Measurements from ENCODE around the gene EPAS1.

Gene EPAS1

GRCh38 chr2:46413631-46414030 lies 116.4 kb downstream of the EPAS1 start:
- no peak for DNase-seq

DNA sequence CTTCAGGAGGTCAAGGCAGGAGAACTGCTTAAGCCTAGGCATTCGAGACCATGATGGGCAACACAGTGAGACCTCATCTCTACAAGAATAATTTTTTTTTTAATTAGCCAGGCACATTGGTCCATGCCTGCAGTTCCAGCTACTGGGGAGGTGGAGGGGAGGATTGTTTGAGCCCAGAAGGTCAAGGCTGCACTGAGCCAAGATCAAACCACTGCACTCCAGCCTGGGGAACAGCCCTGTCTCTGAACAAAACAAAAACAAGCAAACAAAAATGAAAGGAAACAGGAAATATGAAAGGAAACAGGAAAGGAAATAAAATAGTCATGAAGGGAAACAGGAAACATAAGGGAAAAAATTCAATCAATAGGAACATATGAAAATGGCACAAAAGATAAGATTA lies 117.5 kb downstream of the EPAS1 start:
- no peak for DNase-seq

DNA sequence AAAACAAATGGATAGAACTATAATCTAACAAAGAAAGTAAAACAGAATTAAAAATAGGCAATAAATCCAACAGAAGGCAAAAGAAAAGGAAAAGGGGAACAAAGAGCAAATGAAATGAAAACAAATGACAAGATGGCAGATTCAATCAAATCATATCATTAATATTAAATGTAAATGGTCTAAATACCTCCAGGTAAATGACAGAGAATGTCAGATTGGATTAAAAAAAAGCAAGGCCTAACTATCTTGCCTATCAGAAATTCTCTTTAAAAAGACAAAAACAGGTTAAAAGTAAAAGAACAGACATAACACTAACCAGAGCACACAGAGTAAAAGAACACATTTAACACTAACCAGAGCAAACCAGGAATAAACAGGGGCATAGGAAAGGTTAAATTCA lies 119.1 kb downstream of the EPAS1 start:
- DNase-seq = no peak

- DNase-seq = no peak
These were observed 119.7 kb downstream of the EPAS1 start for GRCh38 chr2:46416739-46417403.

GRCh38 chr2:46420945-46421344 lies 123.7 kb downstream of the EPAS1 start:
- no peak for DNase-seq

DNA sequence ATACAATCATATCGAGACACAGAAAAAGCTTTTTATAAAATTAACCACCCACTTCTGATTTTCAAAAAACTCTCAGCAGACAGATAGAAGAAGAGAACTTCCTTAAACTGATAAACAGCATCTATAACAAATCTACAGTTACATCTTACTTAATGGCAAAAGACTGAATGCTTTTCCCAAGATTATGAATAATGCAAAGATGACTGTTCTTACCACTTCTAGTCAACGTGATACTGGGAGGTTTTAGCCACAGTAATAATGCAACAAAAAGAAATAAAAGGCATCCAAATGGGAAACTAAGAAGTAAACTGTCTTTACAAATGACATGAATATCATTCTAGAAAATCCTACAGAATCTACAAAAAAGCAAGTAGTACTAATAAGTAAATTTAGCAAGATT lies 124.2 kb downstream of the EPAS1 start:
- no peak for DNase-seq

GRCh38 chr2:46422717-46423394 lies 125.6 kb downstream of the EPAS1 start:
- DNase-seq = no peak

DNA sequence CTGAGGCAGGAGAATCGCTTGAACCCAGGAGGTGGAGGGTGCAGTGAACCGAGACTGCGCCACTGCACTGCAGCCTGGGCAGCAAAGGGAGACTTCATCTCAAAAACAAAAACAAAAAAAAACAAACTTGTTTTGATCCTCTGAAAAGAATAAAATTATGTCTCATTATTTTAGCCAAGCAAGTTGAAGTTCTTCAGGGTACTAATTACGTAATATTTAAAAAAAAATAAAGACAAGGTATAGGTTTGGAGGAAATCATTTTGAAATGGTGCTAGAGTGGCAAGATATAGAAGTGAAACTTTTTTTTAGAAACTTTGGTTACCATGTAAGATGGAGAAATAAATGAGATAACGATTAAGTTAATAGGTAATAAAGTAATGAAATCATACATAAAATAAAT lies 127.7 kb downstream of the EPAS1 start:
- no peak for DNase-seq

GRCh38 chr2:46428911-46429436 lies 131.8 kb downstream of the EPAS1 start:
- DNase-seq = no peak

DNA sequence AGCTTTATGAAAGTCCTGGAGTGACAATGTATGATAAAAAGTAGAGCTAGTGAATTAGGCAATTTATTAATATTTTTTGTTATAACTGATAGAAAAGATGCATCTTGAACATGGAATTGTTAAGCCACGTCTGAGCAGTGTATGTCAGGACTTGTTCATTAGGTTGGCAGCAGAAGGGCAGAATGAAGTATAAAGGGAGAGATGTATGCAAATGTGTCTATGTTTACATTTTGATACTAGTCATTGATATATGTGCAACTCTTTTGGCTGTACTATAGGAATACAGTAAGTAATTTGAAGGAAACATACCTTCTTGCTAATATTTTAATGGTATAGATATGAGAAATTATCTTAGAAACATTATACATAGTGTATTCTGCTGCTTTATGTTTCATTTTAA lies 133.2 kb downstream of the EPAS1 start:
- DNase-seq = no peak

- DNase-seq = no peak
These were observed 133.8 kb downstream of the EPAS1 start for GRCh38 chr2:46430992-46431391.

DNA sequence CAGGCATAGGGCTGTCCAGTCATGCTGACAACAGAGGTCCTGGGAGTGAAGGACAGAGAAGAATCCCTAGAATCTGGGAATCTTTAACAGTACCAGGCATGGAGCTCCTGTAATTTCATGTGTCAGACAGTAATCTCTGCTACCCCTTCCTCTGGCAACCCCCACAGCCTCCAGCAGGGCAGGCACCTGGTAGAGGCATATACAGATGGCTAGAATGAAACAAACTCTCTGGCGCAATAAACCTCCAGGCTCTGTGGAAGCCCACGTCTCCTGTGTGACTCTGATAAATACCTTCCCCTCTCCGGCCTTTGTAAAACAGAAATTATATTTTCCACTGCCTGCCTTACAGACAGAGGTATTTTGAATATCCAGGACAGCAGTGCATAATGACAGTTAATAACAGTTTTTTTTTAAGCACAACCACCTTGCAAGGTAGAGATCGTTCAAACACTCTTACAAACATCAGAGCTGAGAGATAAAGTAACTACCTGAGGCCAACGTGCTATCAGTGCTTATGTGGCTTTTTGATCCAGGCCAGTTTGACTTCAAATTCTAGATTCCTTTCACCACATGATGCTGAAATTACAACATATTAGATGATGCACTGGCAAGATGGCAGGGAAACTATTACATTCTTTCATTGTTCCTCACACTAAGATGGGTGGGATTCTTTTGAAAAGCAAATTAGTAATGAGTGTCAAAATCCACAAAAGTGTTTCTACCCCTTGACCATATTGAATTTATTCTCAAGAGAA lies 134.5 kb downstream of the EPAS1 start:
- no peak for DNase-seq

DNA sequence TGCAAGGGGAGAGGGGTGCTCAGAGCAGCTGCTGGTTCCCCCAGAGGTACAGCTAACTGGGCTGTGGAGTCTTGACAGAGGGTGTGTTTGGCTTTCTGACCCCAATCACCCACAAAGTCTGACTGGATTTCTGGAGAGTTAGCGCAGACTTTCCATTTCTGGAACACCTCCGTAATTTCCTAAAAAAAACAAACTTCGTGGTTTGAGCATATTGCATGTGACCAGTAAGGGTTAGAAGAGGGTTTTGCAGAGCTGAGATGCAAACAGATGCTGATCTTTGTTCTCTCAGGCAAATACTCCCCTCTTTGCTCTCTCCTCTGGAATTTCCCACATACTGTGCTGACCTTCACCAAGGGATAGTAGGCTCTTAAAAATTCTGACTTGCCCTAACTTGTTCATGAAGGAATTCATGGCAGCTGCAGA lies 137.7 kb downstream of the EPAS1 start:
- no peak for DNase-seq

GRCh38 chr2:46435353-46435752 lies 138.1 kb downstream of the EPAS1 start:
- no peak for DNase-seq

DNA sequence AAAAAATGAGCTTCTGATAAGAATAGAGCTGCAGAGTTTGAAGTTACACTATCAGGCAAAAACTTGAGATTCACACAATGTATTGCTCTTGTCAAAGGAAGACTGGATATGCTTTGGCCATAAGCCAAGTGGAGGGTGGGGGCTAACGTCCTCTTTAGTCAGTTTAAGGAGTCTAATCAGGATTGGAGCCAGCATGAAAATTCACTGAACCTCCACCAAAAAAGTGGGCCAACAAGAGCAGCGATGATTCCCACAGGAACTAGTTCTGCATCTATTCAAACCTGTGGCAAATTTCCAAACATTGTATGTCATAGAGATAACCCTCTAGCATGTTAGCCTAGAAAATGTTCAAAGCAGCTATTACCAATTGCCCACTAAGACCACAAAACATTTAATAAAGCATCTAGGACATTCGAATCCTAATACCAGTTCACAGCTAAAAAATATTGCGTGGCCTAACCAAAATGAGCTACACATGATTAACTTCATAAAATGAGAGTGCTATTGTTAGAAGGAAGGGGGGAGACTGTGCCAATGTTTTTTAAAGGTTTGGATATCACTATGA lies 138.7 kb downstream of the EPAS1 start:
- no peak for DNase-seq

Measured in RPMI8226 (cell line).